Body of pancreas (tissue), 4 donors: Measurements from ENCODE around the gene CLDN5.

Experiments used
- CTCF ChIP-seq, 7 experiments: fragments of 450-650 bp in 4 of 7; fragments of 200-600 bp in 3 of 7; sonication (generic) in 3 of 7; IDR thresholded peaks; one replicate each; pipeline ENCODE4 v1.5.1; 2016 to 2019; ENCODE audit warnings: antibody characterized with exemption in 7 of 7
- POLR2A ChIP-seq, 3 donors: fragments of 450-650 bp; IDR thresholded peaks; one replicate each; pipeline ENCODE4 v1.6.1; 2016; ENCODE audit warnings: antibody characterized with exemption in 3 of 3, mild to moderate bottlenecking in 2 of 3

GRCh38 chr22:19480789-19481188 is 43.4 kb downstream of the CLDN5 start:
- TF ChIP-seq CTCF (IDR thresholded peaks at IDR 0.05) (no peak), POLR2A (IDR thresholded peaks at IDR 0.05) (no peak)
